HepG2 (cell line): ENCODE results near the gene FGF14. TPM values are rescaled to one million over a fixed set of nuclear protein-coding genes. Genes with fewer than 3 reads are reported as not detected.

ENCODE experiments used
- GPN1 ChIP-seq: sonication (generic); formaldehyde crosslinking; IDR thresholded peaks from 2 replicates; pipeline ENCODE4 v1.5.1; 2020; ENCODE audit warnings: missing genetic modification reagents, borderline replicate concordance
- HMGXB3 ChIP-seq: sonication (generic); formaldehyde crosslinking; IDR thresholded peaks from 2 replicates; pipeline ENCODE4 v1.4.0; 2020; ENCODE audit warnings: missing genetic modification reagents, borderline replicate concordance
- HOXA5 ChIP-seq: sonication (generic); formaldehyde crosslinking; IDR thresholded peaks from 2 replicates; pipeline ENCODE4 v1.4.0; 2020; ENCODE audit warnings: missing genetic modification reagents
- SOX13 ChIP-seq, 3 experiments: fragments of 450-650 bp in 1 of 3; sonication (generic) in 1 of 3; formaldehyde crosslinking in 1 of 3; IDR thresholded peaks in 2 of 3; conservative IDR thresholded peaks in 1 of 3; 2 replicates each; pipeline versions ENCODE4 v1.5.0 to v1.6.1; 2016 to 2020; ENCODE audit warnings: antibody characterized with exemption in 1 of 3, mild to moderate bottlenecking in 1 of 3, missing compliant biosample characterization in 1 of 3, missing genetic modification reagents in 1 of 3, moderate library complexity in 1 of 3
- ZNF687 ChIP-seq: sonication (generic); formaldehyde crosslinking; IDR thresholded peaks from 2 replicates; pipeline ENCODE4 v1.5.1; 2020; ENCODE audit warnings: mild to moderate bottlenecking, missing genetic modification reagents, moderate library complexity
- polyA plus RNA-seq, 8 experiments: library from polyadenylated mRNA; depleted of rRNA in 3 of 8; stranded (reverse) in 7 of 8; unstranded in 1 of 8; fragments of >200 nt; fragmentation: Illumina TruSeq in 4 of 8; extraction: Trizol in 4 of 8; gene quantifications; 2 replicates each; pipeline versions ENCODE4 v1.2.1 to v1.2.3, GENCODE V29; 2011 to 2016; ENCODE audit warnings: low read depth in 4 of 8, missing spikeins in 1 of 8, mixed read lengths in 1 of 8; ENCODE audit not compliant: insufficient read depth in 1 of 8
- total RNA-seq, 5 experiments: library from RNA; depleted of rRNA; stranded (reverse); fragments of >200 nt; fragmentation: Illumina TruSeq; extraction: Trizol; gene quantifications; 2 replicates each; pipeline ENCODE4 v1.2.3, GENCODE V29; 2016; ENCODE audit warnings: low read depth in 1 of 5

Gene FGF14
- total and polyA plus RNA-seq, 2 of the 13 experiments (the other 11 are each of a cell fraction or from before 2014, with no cell fraction given), result not detected

GRCh38 chr13:102117175-102117831 lies 284.5 kb downstream of the FGF14 start (continued):
- TF ChIP-seq ZNF687 (CRISPR knock-in tag), result no peak
- no peak for TF ChIP-seq HOXA5 (CRISPR knock-in tag)
- TF ChIP-seq GPN1, result no peak
- no peak for TF ChIP-seq HMGXB3 (CRISPR knock-in tag)
- no peak for TF ChIP-seq SOX13 (IDR thresholded peaks at IDR 0.05)
- TF ChIP-seq SOX13 (CRISPR knock-in tag; conservative IDR thresholded peaks at IDR 0.05 in 1 of 2, IDR thresholded peaks at IDR 0.05 in 1 of 2), result no peak
